HepG2 (cell line): ENCODE data around the gene ANKRD42. TPM values are rescaled to one million over a fixed set of nuclear protein-coding genes. Genes with fewer than 3 reads are reported as not detected.

Experiments used
- CREB1 ChIP-seq, 2 experiments: fragments of 450-650 bp in 1 of 2; IDR thresholded peaks; 2 replicates each; pipeline ENCODE4 v1.6.1; 2016 to 2017; ENCODE audit warnings: control low read depth in 1 of 2, mild to moderate bottlenecking in 1 of 2, missing compliant biosample characterization in 1 of 2, missing genetic modification characterization in 1 of 2
- GABPA ChIP-seq, 2 experiments: IDR thresholded peaks; 2 replicates each; pipeline ENCODE4 v1.6.1; 2011 to 2016; ENCODE audit warnings: low read depth in 2 of 2, low read length in 1 of 2, missing biosample characterization in 1 of 2, missing genetic modification characterization in 1 of 2
- GATA4 ChIP-seq: sonication (generic); IDR thresholded peaks from 2 replicates; pipeline ENCODE4 v1.6.1; 2016; ENCODE audit warnings: antibody characterized with exemption, low read depth, borderline replicate concordance
- HMG20A ChIP-seq: IDR thresholded peaks from 2 replicates; pipeline ENCODE4 v1.6.1; 2016; ENCODE audit warnings: borderline replicate concordance
- HOXA5 ChIP-seq: sonication (generic); formaldehyde crosslinking; IDR thresholded peaks from 2 replicates; pipeline ENCODE4 v1.4.0; 2020; ENCODE audit warnings: missing genetic modification reagents
- NCOA5 ChIP-seq: sonication (generic); formaldehyde crosslinking; IDR thresholded peaks from 2 replicates; pipeline ENCODE4 v1.4.0; 2020; ENCODE audit warnings: missing genetic modification reagents
- RCOR2 ChIP-seq: IDR thresholded peaks from 2 replicates; pipeline ENCODE4 v1.6.1; 2016; ENCODE audit warnings: missing biosample characterization, missing genetic modification reagents
- SALL1 ChIP-seq: sonication (generic); formaldehyde crosslinking; IDR thresholded peaks from 2 replicates; pipeline ENCODE4 v1.8.0; 2022; ENCODE audit warnings: mild to moderate bottlenecking, missing genetic modification reagents
- SMARCE1 ChIP-seq: fragments of 450-650 bp; IDR thresholded peaks from 2 replicates; pipeline ENCODE4 v1.6.1; 2017; ENCODE audit warnings: borderline replicate concordance
- SSRP1 ChIP-seq: IDR thresholded peaks from 2 replicates; pipeline ENCODE4 v1.6.1; 2016; ENCODE audit warnings: control low read depth
- TRAFD1 ChIP-seq: sonication (generic); formaldehyde crosslinking; IDR thresholded peaks from 2 replicates; pipeline ENCODE4 v1.5.1; 2020; ENCODE audit warnings: missing genetic modification reagents, mild to moderate bottlenecking, borderline replicate concordance
- ZNF12 ChIP-seq: sonication (generic); formaldehyde crosslinking; IDR thresholded peaks from 2 replicates; pipeline ENCODE4 v1.5.0; 2020; ENCODE audit warnings: missing genetic modification reagents
- ZNF331 ChIP-seq: sonication (generic); formaldehyde crosslinking; IDR thresholded peaks from 2 replicates; pipeline ENCODE4 v1.4.0; 2020; ENCODE audit warnings: missing genetic modification reagents
- ZSCAN25 ChIP-seq: sonication (generic); formaldehyde crosslinking; IDR thresholded peaks from 2 replicates; pipeline ENCODE4 v1.8.0; 2022; ENCODE audit warnings: mild to moderate bottlenecking, missing genetic modification reagents
- ZSCAN5A ChIP-seq: sonication (generic); formaldehyde crosslinking; IDR thresholded peaks from 2 replicates; pipeline ENCODE4 v1.8.0; 2022; ENCODE audit warnings: mild to moderate bottlenecking, missing genetic modification reagents, borderline replicate concordance
- polyA plus RNA-seq, 8 experiments: library from polyadenylated mRNA; depleted of rRNA in 3 of 8; stranded (reverse) in 7 of 8; unstranded in 1 of 8; fragments of >200 nt; fragmentation: Illumina TruSeq in 4 of 8; extraction: Trizol in 4 of 8; gene quantifications; 2 replicates each; pipeline versions ENCODE4 v1.2.1 to v1.2.3, GENCODE V29; 2011 to 2016; ENCODE audit warnings: low read depth in 4 of 8, missing spikeins in 1 of 8, mixed read lengths in 1 of 8; ENCODE audit not compliant: insufficient read depth in 1 of 8
- total RNA-seq, 5 experiments: library from RNA; depleted of rRNA; stranded (reverse); fragments of >200 nt; fragmentation: Illumina TruSeq; extraction: Trizol; gene quantifications; 2 replicates each; pipeline ENCODE4 v1.2.3, GENCODE V29; 2016; ENCODE audit warnings: low read depth in 1 of 5
- TF ChIP-seq, protein P1 (sequence below): sonication (generic); formaldehyde crosslinking; IDR thresholded peaks from 2 replicates; pipeline ENCODE4 v1.5.1; 2020; ENCODE audit warnings: mild to moderate bottlenecking, missing genetic modification reagents, borderline replicate concordance
- TF ChIP-seq, protein P2 (sequence below): sonication (generic); formaldehyde crosslinking; IDR thresholded peaks from 2 replicates; pipeline ENCODE4 v1.8.0; 2022; ENCODE audit warnings: mild to moderate bottlenecking, missing genetic modification reagents, moderate library complexity

ANKRD42 gene
- total and polyA plus RNA-seq, 2 of the 13 experiments (the other 11 are each of a cell fraction or from before 2014, with no cell fraction given): 2.2 to 3.7 TPM

GRCh38 chr11:83252941-83253340 is 59.4 kb downstream of the ANKRD42 start (continued):
- TF ChIP-seq, protein P1, sequence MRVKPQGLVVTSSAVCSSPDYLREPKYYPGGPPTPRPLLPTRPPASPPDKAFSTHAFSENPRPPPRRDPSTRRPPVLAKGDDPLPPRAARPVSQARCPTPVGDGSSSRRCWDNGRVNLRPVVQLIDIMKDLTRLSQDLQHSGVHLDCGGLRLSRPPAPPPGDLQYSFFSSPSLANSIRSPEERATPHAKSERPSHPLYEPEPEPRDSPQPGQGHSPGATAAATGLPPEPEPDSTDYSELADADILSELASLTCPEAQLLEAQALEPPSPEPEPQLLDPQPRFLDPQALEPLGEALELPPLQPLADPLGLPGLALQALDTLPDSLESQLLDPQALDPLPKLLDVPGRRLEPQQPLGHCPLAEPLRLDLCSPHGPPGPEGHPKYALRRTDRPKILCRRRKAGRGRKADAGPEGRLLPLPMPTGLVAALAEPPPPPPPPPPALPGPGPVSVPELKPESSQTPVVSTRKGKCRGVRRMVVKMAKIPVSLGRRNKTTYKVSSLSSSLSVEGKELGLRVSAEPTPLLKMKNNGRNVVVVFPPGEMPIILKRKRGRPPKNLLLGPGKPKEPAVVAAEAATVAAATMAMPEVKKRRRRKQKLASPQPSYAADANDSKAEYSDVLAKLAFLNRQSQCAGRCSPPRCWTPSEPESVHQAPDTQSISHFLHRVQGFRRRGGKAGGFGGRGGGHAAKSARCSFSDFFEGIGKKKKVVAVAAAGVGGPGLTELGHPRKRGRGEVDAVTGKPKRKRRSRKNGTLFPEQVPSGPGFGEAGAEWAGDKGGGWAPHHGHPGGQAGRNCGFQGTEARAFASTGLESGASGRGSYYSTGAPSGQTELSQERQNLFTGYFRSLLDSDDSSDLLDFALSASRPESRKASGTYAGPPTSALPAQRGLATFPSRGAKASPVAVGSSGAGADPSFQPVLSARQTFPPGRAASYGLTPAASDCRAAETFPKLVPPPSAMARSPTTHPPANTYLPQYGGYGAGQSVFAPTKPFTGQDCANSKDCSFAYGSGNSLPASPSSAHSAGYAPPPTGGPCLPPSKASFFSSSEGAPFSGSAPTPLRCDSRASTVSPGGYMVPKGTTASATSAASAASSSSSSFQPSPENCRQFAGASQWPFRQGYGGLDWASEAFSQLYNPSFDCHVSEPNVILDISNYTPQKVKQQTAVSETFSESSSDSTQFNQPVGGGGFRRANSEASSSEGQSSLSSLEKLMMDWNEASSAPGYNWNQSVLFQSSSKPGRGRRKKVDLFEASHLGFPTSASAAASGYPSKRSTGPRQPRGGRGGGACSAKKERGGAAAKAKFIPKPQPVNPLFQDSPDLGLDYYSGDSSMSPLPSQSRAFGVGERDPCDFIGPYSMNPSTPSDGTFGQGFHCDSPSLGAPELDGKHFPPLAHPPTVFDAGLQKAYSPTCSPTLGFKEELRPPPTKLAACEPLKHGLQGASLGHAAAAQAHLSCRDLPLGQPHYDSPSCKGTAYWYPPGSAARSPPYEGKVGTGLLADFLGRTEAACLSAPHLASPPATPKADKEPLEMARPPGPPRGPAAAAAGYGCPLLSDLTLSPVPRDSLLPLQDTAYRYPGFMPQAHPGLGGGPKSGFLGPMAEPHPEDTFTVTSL (CRISPR knock-in tag): peak; percentile 85; the same call in 1 of the 2 replicates
- TF ChIP-seq ZSCAN5A (CRISPR knock-in tag) (no peak), RCOR2 (CRISPR knock-in tag) (peak; percentile 48; the same call in 1 of the 2 replicates), ZSCAN25 (CRISPR knock-in tag) (no peak), GABPA (IDR thresholded peaks at IDR 0.05; ENCODE audit: low read depth, low read length) (no peak), GABPA (CRISPR knock-in tag; IDR thresholded peaks at IDR 0.05; ENCODE audit: low read depth) (peak; percentile 39; the same call in 1 of the 2 replicates), NCOA5 (CRISPR knock-in tag) (no peak), TRAFD1 (CRISPR knock-in tag) (no peak), SALL1 (CRISPR knock-in tag) (peak; percentile 72; the same call in 1 of the 2 replicates), ZNF12 (CRISPR knock-in tag) (0 out of 2 replicates have a peak, but pooled peaks have one; percentile 34), HMG20A (CRISPR knock-in tag) (peak; percentile 89; the same call in 1 of the 2 replicates), SSRP1 (CRISPR knock-in tag) (no peak), GATA4 (no peak; the same call in 1 of the 2 replicates), SMARCE1 (no peak), HOXA5 (CRISPR knock-in tag) (0 out of 2 replicates have a peak, but pooled peaks have one; percentile 45), CREB1 (IDR thresholded peaks at IDR 0.05) (no peak), CREB1 (CRISPR knock-in tag; IDR thresholded peaks at IDR 0.05) (peak; percentile 60), ZNF331 (CRISPR knock-in tag) (peak; percentile 46; the same call in 1 of the 2 replicates)
- TF ChIP-seq, protein P2, sequence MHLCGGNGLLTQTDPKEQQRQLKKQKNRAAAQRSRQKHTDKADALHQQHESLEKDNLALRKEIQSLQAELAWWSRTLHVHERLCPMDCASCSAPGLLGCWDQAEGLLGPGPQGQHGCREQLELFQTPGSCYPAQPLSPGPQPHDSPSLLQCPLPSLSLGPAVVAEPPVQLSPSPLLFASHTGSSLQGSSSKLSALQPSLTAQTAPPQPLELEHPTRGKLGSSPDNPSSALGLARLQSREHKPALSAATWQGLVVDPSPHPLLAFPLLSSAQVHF (CRISPR knock-in tag): no peak
